Nephron (organoid): ENCODE results near the gene EBP.
"Not testable (repeated sequence)": the region's sequence is repeated elsewhere in the genome, so short reads cannot be mapped to it uniquely, and the experiment has no call there.

Source experiments
- H3K27ac Mint-ChIP-seq, 3 experiments: 2 replicates each; pipeline ENCODE4 v1.8.0; 2020; ENCODE audit warnings: mixed read lengths in 3 of 3, mild to moderate bottlenecking in 2 of 3, moderate library complexity in 1 of 3
- H3K27me3 Mint-ChIP-seq: 2 replicates; pipeline ENCODE4 v1.8.0; 2021; ENCODE audit warnings: low read depth, mild to moderate bottlenecking, moderate library complexity, mixed read lengths
- H3K36me3 Mint-ChIP-seq: 2 replicates; pipeline ENCODE4 v1.8.0; 2020; ENCODE audit warnings: low read depth, mixed read lengths
- H3K4me1 Mint-ChIP-seq: 2 replicates; pipeline ENCODE4 v1.8.0; 2020; ENCODE audit warnings: mixed read lengths
- H3K4me3 Mint-ChIP-seq, 3 experiments: 2 replicates each; pipeline ENCODE4 v1.8.0; 2020; ENCODE audit warnings: mild to moderate bottlenecking in 3 of 3, mixed read lengths in 3 of 3, moderate library complexity in 2 of 3
- H3K9me3 Mint-ChIP-seq: 2 replicates; pipeline ENCODE4 v1.8.0; 2020; ENCODE audit warnings: mixed read lengths
- TF ChIP-seq, protein P1 (sequence below), 3 experiments: fragments of 200-600 bp; sonication (generic); IDR thresholded peaks; one replicate each; pipeline ENCODE4 v1.5.0; 2021; ENCODE audit warnings: antibody characterized with exemption in 3 of 3; ENCODE audit not compliant: unreplicated experiment in 3 of 3

EBP gene

DNA sequence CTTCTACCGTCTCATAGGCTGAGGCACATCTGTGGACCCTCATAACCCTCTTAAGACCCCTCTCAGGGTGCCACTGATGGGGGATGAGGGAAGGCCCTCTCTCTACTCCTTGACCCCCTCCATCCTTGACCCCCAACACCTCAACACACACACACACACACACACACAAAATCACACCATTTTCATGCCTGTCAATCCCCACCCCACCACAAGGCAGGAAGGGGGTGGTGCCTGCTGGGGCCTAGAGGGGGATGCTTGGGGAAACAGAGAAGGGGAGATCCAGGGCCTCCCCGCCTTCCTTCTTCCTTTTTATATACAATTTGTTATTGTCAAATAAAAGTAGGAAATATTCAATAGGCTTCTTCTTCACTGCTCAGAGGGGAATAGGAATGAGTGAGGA is 1.2 kb upstream of the EBP start:
- H3K36me3 Mint-ChIP-seq: peaks cover 4% of the 10 kb centered on the region
- TF ChIP-seq, protein P1, sequence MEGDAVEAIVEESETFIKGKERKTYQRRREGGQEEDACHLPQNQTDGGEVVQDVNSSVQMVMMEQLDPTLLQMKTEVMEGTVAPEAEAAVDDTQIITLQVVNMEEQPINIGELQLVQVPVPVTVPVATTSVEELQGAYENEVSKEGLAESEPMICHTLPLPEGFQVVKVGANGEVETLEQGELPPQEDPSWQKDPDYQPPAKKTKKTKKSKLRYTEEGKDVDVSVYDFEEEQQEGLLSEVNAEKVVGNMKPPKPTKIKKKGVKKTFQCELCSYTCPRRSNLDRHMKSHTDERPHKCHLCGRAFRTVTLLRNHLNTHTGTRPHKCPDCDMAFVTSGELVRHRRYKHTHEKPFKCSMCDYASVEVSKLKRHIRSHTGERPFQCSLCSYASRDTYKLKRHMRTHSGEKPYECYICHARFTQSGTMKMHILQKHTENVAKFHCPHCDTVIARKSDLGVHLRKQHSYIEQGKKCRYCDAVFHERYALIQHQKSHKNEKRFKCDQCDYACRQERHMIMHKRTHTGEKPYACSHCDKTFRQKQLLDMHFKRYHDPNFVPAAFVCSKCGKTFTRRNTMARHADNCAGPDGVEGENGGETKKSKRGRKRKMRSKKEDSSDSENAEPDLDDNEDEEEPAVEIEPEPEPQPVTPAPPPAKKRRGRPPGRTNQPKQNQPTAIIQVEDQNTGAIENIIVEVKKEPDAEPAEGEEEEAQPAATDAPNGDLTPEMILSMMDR (IDR thresholded peaks at IDR 0.05; ENCODE audit: unreplicated experiment in 3 of 3): no peak
- H3K4me1 Mint-ChIP-seq: no peaks in the 10 kb centered on the region
- peak overlapping the region in 1 of 3 experiments; percentile 90 for H3K27ac Mint-ChIP-seq
- H3K9me3 Mint-ChIP-seq: peaks cover 9% of the 10 kb centered on the region
- peak overlapping the region; percentile 90 to 94 (median 93) for H3K4me3 Mint-ChIP-seq
- H3K27me3 Mint-ChIP-seq: no peaks in the 10 kb centered on the region

DNA sequence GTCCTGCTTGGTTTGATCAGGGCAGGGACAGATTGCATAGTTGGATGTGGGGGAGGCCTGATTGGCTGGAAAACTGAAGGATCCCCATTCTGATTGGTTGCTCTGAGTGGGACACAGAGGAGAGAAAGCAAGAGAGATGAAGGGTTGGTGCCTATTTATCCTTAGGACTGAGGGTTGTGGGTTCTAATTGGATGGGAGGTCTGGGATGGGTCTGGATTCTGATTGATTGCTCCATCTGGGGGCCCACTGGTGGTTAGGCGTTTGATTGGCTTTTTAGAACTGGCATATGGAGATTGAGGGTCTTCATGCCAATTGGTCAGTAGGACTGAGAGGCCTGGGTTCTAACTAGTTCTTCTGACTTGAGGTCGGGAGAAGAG is 644 bp upstream of the EBP start:
- TF ChIP-seq, protein P1 (IDR thresholded peaks at IDR 0.05; ENCODE audit: unreplicated experiment in 3 of 3): no peak
- Mint-ChIP-seq H3K27ac (peak overlapping the region; percentile 81 to 90 (median 86)), H3K36me3 (peaks cover 4% of the 10 kb centered on the region), H3K9me3 (peaks cover 9% of the 10 kb centered on the region), H3K27me3 (no peaks in the 10 kb centered on the region), H3K4me3 (peak overlapping the region; percentile 90 to 94 (median 93)), H3K4me1 (no peaks in the 10 kb centered on the region)

DNA sequence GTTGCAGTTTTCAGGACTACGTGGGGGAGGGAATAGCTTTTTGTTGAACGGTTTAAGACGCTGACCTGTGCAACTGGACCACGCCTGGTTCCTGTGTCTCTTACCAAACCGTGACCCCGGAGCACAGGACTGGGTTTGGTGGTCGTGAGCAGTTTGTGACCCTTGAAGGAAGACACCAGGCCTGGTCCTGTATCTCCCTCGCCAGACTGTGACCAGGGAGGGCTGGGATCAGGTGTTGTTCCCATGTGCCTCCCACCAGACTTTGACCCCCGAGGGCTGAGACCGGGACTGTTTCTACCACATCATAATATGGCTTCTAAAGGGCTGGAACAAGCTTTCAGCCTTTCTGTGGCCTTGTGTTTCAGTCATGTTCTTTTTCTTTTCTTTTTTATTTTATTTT is 683 bp downstream of the EBP start:
- peaks cover 10% of the 10 kb centered on the region for H3K36me3 Mint-ChIP-seq
- peak overlapping the region; percentile 81 to 90 (median 86) for H3K27ac Mint-ChIP-seq
- no peaks in the 10 kb centered on the region for H3K4me1 Mint-ChIP-seq
- H3K9me3 Mint-ChIP-seq: peaks cover 11% of the 10 kb centered on the region
- H3K4me3 Mint-ChIP-seq: peak overlapping the region; percentile 90 to 94 (median 93)
- H3K27me3 Mint-ChIP-seq: no peaks in the 10 kb centered on the region
- TF ChIP-seq, protein P1 (IDR thresholded peaks at IDR 0.05; ENCODE audit: unreplicated experiment in 3 of 3): no peak

DNA sequence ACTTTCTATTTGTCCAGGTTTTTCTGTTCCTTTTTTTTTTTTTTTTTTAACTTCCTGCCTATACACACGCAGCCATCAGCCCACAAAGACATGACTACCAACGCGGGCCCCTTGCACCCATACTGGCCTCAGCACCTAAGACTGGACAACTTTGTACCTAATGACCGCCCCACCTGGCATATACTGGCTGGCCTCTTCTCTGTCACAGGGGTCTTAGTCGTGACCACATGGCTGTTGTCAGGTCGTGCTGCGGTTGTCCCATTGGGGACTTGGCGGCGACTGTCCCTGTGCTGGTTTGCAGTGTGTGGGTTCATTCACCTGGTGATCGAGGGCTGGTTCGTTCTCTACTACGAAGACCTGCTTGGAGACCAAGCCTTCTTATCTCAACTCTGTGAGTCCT is 2.1 kb downstream of the EBP start:
- Mint-ChIP-seq H3K9me3 (peaks cover 14% of the 10 kb centered on the region), H3K27ac (peak overlapping the region in 2 of 3 experiments; percentile 30 to 70), H3K4me1 (no peaks in the 10 kb centered on the region), H3K36me3 (peaks cover 21% of the 10 kb centered on the region), H3K4me3 (peak overlapping the region; percentile 71 to 76 (median 73)), H3K27me3 (no peaks in the 10 kb centered on the region)
- TF ChIP-seq, protein P1 (IDR thresholded peaks at IDR 0.05; ENCODE audit: unreplicated experiment in 3 of 3): no peak

DNA sequence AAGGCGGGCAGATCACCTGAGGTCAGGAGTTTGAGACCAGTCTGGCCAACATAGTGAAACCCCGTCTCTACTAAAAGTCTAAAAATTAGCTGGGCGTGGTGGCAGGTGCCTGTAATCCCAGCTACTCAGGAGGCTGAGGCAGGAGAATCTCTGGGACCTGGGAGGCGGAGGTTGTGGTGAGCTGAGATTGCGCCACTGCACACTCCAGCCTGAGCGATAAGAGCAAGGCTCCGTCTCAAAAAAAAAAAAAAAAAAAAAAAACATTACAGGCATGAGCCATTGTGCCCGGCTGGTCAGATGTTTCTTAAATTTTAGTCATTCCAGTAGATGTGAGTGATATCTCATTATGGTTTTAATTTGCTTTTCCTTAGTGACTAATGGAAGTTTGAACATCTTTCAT is 4.2 kb downstream of the EBP start:
- H3K36me3 Mint-ChIP-seq: peaks cover 23% of the 10 kb centered on the region

DNA sequence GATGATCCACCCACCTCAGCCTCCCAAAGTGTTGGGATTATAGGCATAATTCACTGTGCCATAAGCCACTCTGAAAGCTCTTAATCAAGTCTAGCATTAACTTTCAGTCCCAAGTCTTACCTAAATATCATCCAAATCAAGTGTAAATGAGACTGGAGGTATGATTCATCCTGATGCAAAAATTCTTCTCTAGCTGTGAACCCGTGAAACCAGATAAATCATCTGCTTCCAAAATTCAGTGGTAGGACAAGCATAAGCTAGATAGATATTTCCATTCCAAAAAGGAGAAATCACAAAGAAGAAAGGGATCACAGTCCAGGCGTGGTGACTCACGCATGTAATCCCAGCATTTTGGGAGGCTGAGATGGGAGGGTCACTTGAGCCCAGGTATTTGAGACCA is 9.1 kb downstream of the EBP start:
- Mint-ChIP-seq H3K36me3 (peaks cover 25% of the 10 kb centered on the region), H3K4me1 (no peaks in the 10 kb centered on the region), H3K27ac (no peak overlapping the region), H3K4me3 (no peak overlapping the region), H3K9me3 (peaks cover 26% of the 10 kb centered on the region), H3K27me3 (no peaks in the 10 kb centered on the region)
- TF ChIP-seq, protein P1 (IDR thresholded peaks at IDR 0.05; ENCODE audit: unreplicated experiment in 3 of 3): no peak

More for the DNA sequence above, 4.2 kb downstream of the EBP start:
- not testable (repeated sequence) for H3K4me3 Mint-ChIP-seq, H3K27me3 Mint-ChIP-seq, H3K27ac Mint-ChIP-seq, H3K4me1 Mint-ChIP-seq
- H3K9me3 Mint-ChIP-seq: peaks cover 11% of the 10 kb centered on the region
